Natural killer cell (primary cell): ENCODE results near the gene PROB1. TPM values are rescaled to one million over a fixed set of nuclear protein-coding genes. Genes with fewer than 3 reads are reported as not detected.
"Not testable (repeated sequence)": the region's sequence is repeated elsewhere in the genome, so short reads cannot be mapped to it uniquely, and the experiment has no call there.

ENCODE experiments used
- ATAC-seq, 3 donors: fragments of 150-1000 bp in 2 of 3; fragments of 200-7000 bp in 1 of 3; cut with Tn5 transposase; 1 replicate in 1 of 3; 2 replicates in 2 of 3; pipeline ENCODE4 v1.10.0; 2021; ENCODE audit warnings: mild to moderate bottlenecking in 2 of 3, moderate library complexity in 2 of 3
- DNase-seq, 2 donors: peaks; one replicate each; pipeline versions ENCODE4 v3.0.0 to v3.0.0-alpha.2; 2013 to 2021; ENCODE audit warnings: mixed read lengths in 1 of 2
- H3K27ac ChIP-seq: one replicate; pipeline ENCODE4 v1.5.1; 2013; ENCODE audit warnings: mild to moderate bottlenecking, low read length
- H3K27me3 ChIP-seq: one replicate; pipeline ENCODE4 v1.6.1; 2013; ENCODE audit warnings: low read length; ENCODE audit not compliant: control insufficient read depth, insufficient read depth
- H3K36me3 ChIP-seq: one replicate; pipeline ENCODE4 v1.6.1; 2013; ENCODE audit warnings: low read length; ENCODE audit not compliant: control insufficient read depth, insufficient read depth
- H3K4me1 ChIP-seq: one replicate; pipeline ENCODE4 v1.6.1; 2013; ENCODE audit warnings: low read length; ENCODE audit not compliant: control insufficient read depth, insufficient read depth
- H3K4me3 ChIP-seq: one replicate; pipeline ENCODE4 v1.5.1; 2013; ENCODE audit warnings: low read length
- H3K9me3 ChIP-seq: one replicate; pipeline ENCODE4 v1.6.1; 2013; ENCODE audit warnings: low read length; ENCODE audit not compliant: control insufficient read depth, insufficient read depth
- H3K27ac Mint-ChIP-seq, 2 donors: one replicate each; pipeline ENCODE4 v1.8.0; 2022; ENCODE audit warnings: mild to moderate bottlenecking in 2 of 2, mixed read lengths in 2 of 2, moderate library complexity in 1 of 2
- H3K27me3 Mint-ChIP-seq, 2 donors: one replicate each; pipeline ENCODE4 v1.8.0; 2022; ENCODE audit warnings: low read depth in 2 of 2, mixed read lengths in 2 of 2
- H3K36me3 Mint-ChIP-seq: one replicate; pipeline ENCODE4 v1.8.0; 2022; ENCODE audit warnings: mixed read lengths
- H3K4me1 Mint-ChIP-seq, 2 donors: one replicate each; pipeline ENCODE4 v1.8.0; 2022; ENCODE audit warnings: mixed read lengths in 2 of 2
- H3K4me3 Mint-ChIP-seq: one replicate; pipeline ENCODE4 v1.8.0; 2022; ENCODE audit warnings: mild to moderate bottlenecking, moderate library complexity, mixed read lengths
- H3K9me3 Mint-ChIP-seq, 2 donors: one replicate each; pipeline ENCODE4 v1.8.0; 2022; ENCODE audit warnings: mixed read lengths in 2 of 2
- WGBS: methylation state at CpG from one replicate; pipeline ENCODE4 v1.1.7; 2013; ENCODE audit warnings: missing lambda C conversion rate; ENCODE audit not compliant: insufficient coverage; 5-methylcytosine and 5-hydroxymethylcytosine counted together
- intact Hi-C: fragments of 100-400 bp; cut with micrococcal nuclease; formaldehyde crosslinking; loops from one replicate; pipeline ENCODE4 v1.14.2; 2022
- total RNA-seq, 4 donors: library from RNA; stranded (reverse); fragments of 120-200 nt in 1 of 4; gene quantifications; one replicate each; pipeline versions ENCODE4 v1.2.3 to v1.2.4, GENCODE V29; 2013 to 2022
- TF ChIP-seq, protein P1 (sequence below): fragments of 200-600 bp; IDR thresholded peaks from one replicate; pipeline ENCODE4 v1.8.0; 2022; ENCODE audit warnings: antibody characterized with exemption

PROB1 gene
- total RNA-seq, 3 donors from 2014 or later (not counting 1 experiment from before 2014, with no cell fraction given) = 0.91 to 1.0 (median 0.96) TPM

DNA sequence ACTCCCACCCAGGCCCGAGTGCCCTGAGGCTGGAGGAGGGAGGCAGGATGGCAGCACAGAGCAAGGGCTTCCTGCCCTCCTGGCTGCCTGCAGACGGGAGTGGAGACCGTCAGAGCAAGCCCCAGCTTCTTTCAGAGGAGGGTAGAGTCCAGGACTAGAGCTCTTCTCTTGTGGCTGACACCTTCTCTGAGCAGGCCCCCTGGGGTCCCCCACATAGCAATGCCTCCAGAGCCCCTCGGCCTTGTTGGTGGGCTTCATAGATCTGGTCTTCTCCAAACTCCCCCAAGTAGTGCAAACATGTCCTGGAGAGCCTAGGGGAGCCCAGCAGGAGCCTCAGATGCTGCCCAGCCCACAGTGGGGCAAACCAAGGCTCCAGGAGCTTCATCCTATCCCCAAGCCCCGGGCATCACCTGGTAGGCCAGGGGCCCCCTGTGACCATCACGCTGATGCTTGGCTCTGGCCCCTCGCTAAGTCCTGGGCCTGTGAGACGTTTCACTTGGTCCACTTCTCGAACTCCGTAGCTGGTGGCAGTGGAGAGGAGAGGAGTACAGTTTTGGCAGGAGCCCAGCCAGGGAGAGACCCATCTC is 7.2 kb downstream of the PROB1 start:
- peaks cover 50 to 73% of the 10 kb centered on the region in 2 donors for H3K4me1 Mint-ChIP-seq
- TF ChIP-seq, protein P1, sequence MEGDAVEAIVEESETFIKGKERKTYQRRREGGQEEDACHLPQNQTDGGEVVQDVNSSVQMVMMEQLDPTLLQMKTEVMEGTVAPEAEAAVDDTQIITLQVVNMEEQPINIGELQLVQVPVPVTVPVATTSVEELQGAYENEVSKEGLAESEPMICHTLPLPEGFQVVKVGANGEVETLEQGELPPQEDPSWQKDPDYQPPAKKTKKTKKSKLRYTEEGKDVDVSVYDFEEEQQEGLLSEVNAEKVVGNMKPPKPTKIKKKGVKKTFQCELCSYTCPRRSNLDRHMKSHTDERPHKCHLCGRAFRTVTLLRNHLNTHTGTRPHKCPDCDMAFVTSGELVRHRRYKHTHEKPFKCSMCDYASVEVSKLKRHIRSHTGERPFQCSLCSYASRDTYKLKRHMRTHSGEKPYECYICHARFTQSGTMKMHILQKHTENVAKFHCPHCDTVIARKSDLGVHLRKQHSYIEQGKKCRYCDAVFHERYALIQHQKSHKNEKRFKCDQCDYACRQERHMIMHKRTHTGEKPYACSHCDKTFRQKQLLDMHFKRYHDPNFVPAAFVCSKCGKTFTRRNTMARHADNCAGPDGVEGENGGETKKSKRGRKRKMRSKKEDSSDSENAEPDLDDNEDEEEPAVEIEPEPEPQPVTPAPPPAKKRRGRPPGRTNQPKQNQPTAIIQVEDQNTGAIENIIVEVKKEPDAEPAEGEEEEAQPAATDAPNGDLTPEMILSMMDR = no peak
- peak overlapping the region in 1 of 2 donors; percentile 82 for H3K27ac Mint-ChIP-seq
- H3K27me3 ChIP-seq = no peaks in the 10 kb centered on the region
- no peak overlapping the region for H3K4me3 Mint-ChIP-seq
- H3K27ac ChIP-seq = peak overlapping the region; percentile 50
- H3K4me1 ChIP-seq = peaks cover 69% of the 10 kb centered on the region
- no peak for ATAC-seq
- no peaks in the 10 kb centered on the region for H3K36me3 ChIP-seq
- no peaks in the 10 kb centered on the region for H3K27me3 Mint-ChIP-seq
- H3K9me3 ChIP-seq = no peaks in the 10 kb centered on the region
- peak overlapping the region; percentile 9 for H3K4me3 ChIP-seq
- no peaks in the 10 kb centered on the region for H3K9me3 Mint-ChIP-seq
- 52% methylated on average over 10 of the region's 10 CpGs for WGBS
- DNase-seq = no peak
- intact Hi-C loops = loop anchor here (10.0 kb wide), 1 partner anchor 823 kb away; no protein-coding TSS in a partner anchor
- H3K36me3 Mint-ChIP-seq = no peaks in the 10 kb centered on the region

DNA sequence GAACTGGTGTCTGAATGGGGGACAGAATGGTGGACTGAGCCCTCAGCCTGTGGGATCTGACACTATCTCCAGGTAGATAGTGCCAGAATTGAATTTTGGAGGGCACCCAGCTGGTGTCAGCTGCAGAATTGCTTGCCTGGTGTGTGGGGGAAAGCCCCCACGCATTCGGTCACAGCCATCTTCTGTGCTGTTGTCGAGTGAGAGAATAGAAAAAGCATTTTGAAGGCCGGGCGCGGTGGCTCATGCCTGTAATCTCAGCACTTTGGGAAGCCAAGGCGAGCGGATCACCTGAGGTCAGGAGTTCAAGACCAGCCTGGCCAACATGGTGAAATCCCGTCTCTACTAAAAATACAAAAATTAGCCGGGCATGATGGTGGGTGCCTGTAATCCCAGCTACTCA is 7.9 kb downstream of the PROB1 start:
- not testable (repeated sequence) for H3K9me3 Mint-ChIP-seq, H3K4me3 Mint-ChIP-seq

DNA sequence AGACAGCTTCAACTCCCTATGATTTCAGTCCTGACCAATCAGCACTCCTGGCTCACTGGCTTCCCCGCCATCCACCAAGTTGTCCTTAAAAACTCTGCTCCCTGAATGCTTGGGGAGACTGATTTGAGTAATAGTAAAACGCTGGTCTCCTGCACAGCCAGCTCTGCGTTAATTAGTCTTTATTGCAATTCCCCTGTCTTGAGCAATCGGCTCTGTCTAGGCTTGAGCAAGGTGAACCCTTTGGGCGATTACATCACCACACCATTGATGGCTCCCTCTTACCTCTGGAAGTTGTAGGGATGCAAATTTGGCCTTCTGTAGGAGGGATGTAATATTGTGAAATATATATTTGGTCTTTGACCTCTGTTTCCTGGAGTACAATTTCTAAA is 8.9 kb downstream of the PROB1 start:
- WGBS = 100% methylated on average over 4 of the region's 5 CpGs
- H3K4me3 ChIP-seq = no peak overlapping the region
- DNase-seq = no peak
- H3K27ac Mint-ChIP-seq = peak overlapping the region; percentile 81 to 82
- H3K4me1 Mint-ChIP-seq = peaks cover 39 to 60% of the 10 kb centered on the region in 2 donors
- no peaks in the 10 kb centered on the region for H3K36me3 ChIP-seq
- H3K9me3 ChIP-seq = no peaks in the 10 kb centered on the region
- no peaks in the 10 kb centered on the region for H3K27me3 ChIP-seq
- ATAC-seq = no peak
- intact Hi-C loops = loop anchor here (10.0 kb wide), 1 partner anchor 821 kb away; no protein-coding TSS in a partner anchor
- peaks cover 55% of the 10 kb centered on the region for H3K4me1 ChIP-seq
- H3K9me3 Mint-ChIP-seq = no peaks in the 10 kb centered on the region
- no peaks in the 10 kb centered on the region for H3K27me3 Mint-ChIP-seq
- H3K36me3 Mint-ChIP-seq = no peaks in the 10 kb centered on the region
- TF ChIP-seq, protein P1 = no peak
- no peak overlapping the region for H3K27ac ChIP-seq
- H3K4me3 Mint-ChIP-seq = peak overlapping the region; percentile 10

More for the DNA sequence above, 7.9 kb downstream of the PROB1 start:
- not testable (repeated sequence) for H3K36me3 ChIP-seq, ATAC-seq, DNase-seq, H3K27me3 Mint-ChIP-seq, H3K36me3 Mint-ChIP-seq, H3K9me3 ChIP-seq, H3K27me3 ChIP-seq, H3K27ac ChIP-seq, H3K4me3 ChIP-seq
- peak overlapping the region; percentile 81 to 82 for H3K27ac Mint-ChIP-seq
- intact Hi-C loops = loop anchor here (10.0 kb wide), 1 partner anchor 822 kb away; no protein-coding TSS in a partner anchor
- H3K4me1 ChIP-seq = peaks cover 64% of the 10 kb centered on the region
- peaks cover 48 to 69% of the 10 kb centered on the region in 2 donors for H3K4me1 Mint-ChIP-seq
- 92% methylated on average over 6 of the region's 10 CpGs for WGBS

DNA sequence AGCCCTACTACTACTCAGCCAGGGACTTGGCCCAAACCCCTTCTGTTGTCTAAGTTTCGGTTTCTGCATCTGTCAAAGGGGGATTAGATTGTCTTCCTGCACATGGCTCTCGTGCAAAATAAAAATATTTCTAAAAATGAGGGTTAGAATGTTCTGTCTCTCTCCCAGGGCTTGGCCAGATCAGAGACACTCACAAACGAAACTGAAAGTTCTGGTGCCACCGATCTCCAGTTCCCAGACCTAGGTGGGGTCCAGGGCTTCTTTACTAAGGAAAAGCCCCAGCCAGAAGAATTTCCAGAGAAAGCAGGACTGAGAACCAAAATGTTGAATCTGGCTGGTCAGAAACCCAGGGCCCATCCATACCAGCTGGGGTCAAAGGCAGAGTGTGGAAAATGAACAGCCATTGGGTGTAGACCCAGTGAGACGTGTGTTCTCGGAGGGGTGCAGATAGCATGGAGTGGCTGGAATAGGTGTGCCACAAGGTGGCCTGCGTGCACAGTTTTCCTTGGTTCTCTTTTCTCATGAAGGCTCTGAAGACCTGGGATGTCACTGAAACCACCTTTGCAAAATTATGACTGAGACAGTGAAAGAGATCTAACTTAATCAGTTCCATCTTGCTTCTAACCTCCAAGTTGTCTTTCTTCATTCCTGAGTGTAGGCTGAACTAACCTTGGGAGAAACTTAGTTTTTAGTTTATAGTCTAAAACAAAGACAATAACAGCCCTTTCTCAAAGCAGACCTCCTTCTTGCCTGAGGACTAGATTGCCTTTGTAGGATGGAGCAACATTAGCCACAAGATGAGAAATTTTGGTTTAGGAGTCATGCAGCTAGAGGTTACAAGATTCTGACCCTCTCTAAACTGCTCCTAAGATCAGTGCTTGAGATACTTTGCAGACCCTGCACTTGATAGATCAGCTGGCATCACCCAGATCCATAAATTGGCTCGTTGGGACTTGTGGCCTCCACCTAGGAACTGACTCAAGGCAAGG is 9.5 kb downstream of the PROB1 start:
- ATAC-seq (peak in 1 of 3 donors; percentile 24), DNase-seq (peak in 1 of 2 donors; percentile 62)
- Mint-ChIP-seq H3K27me3 (no peaks in the 10 kb centered on the region), H3K27ac (peak overlapping the region; percentile 81 to 82), H3K4me1 (peaks cover 34 to 53% of the 10 kb centered on the region in 2 donors), H3K4me3 (peak overlapping the region; percentile 86), H3K36me3 (no peaks in the 10 kb centered on the region), H3K9me3 (no peaks in the 10 kb centered on the region)
- Histone ChIP-seq H3K36me3 (no peaks in the 10 kb centered on the region), H3K9me3 (no peaks in the 10 kb centered on the region), H3K4me3 (peak overlapping the region; percentile 21), H3K27me3 (no peaks in the 10 kb centered on the region), H3K27ac (peak overlapping the region; percentile 65), H3K4me1 (peaks cover 48% of the 10 kb centered on the region)
- TF ChIP-seq, protein P1 = no peak
- intact Hi-C loops = loop anchor here (10.0 kb wide), 1 partner anchor 821 kb away; no protein-coding TSS in a partner anchor
- WGBS = 26% methylated on average over 8 of the region's 8 CpGs
